Measurements from ENCODE around the gene MEGF9. TPM values are rescaled to one million over a fixed set of nuclear protein-coding genes. Genes with fewer than 3 reads are reported as not detected.

The MEGF9 gene
- total RNA-seq, 1 donor from 2014 or later, result 2.6 TPM

- no peaks in the 10 kb centered on the region for H3K9me3 Mint-ChIP-seq (ENCODE audit: unreplicated experiment)
- H3K36me3 Mint-ChIP-seq (ENCODE audit: low read depth, unreplicated experiment), result no peaks in the 10 kb centered on the region
- H3K4me1 Mint-ChIP-seq (ENCODE audit: unreplicated experiment), result no peaks in the 10 kb centered on the region
- no peak overlapping the region for H3K27ac Mint-ChIP-seq (ENCODE audit: unreplicated experiment)
- no peaks in the 10 kb centered on the region for H3K27me3 Mint-ChIP-seq (ENCODE audit: unreplicated experiment)
- no peak for TF ChIP-seq CTCF (IDR thresholded peaks at IDR 0.05; ENCODE audit: unreplicated experiment)
- DNase-seq (ENCODE audit: low spot score), result no peak
- no peak overlapping the region for H3K4me3 Mint-ChIP-seq (ENCODE audit: unreplicated experiment)
These were observed 18.9 kb upstream of the MEGF9 start for GRCh38 chr9:120733190-120733589.

GRCh38 chr9:120730654-120731514 is 16.6 kb upstream of the MEGF9 start:
- no peaks in the 10 kb centered on the region for H3K4me1 Mint-ChIP-seq (ENCODE audit: unreplicated experiment)
- DNase-seq (ENCODE audit: low spot score), result no peak
- no peak overlapping the region for H3K27ac Mint-ChIP-seq (ENCODE audit: unreplicated experiment)

GRCh38 chr9:120729791-120730241 is 15.5 kb upstream of the MEGF9 start:
- H3K27me3 Mint-ChIP-seq (ENCODE audit: unreplicated experiment), result no peaks in the 10 kb centered on the region
- no peak for TF ChIP-seq CTCF (IDR thresholded peaks at IDR 0.05; ENCODE audit: unreplicated experiment)
- no peak overlapping the region for H3K27ac Mint-ChIP-seq (ENCODE audit: unreplicated experiment)
- no peak for DNase-seq (ENCODE audit: low spot score)
- H3K4me3 Mint-ChIP-seq (ENCODE audit: unreplicated experiment), result no peak overlapping the region
- no peaks in the 10 kb centered on the region for H3K36me3 Mint-ChIP-seq (ENCODE audit: low read depth, unreplicated experiment)
- no peaks in the 10 kb centered on the region for H3K9me3 Mint-ChIP-seq (ENCODE audit: unreplicated experiment)
- H3K4me1 Mint-ChIP-seq (ENCODE audit: unreplicated experiment), result no peaks in the 10 kb centered on the region

More at GRCh38 chr9:120730654-120731514, 16.6 kb upstream of the MEGF9 start:
- H3K4me3 Mint-ChIP-seq (ENCODE audit: unreplicated experiment), result no peak overlapping the region
- no peaks in the 10 kb centered on the region for H3K36me3 Mint-ChIP-seq (ENCODE audit: low read depth, unreplicated experiment)
- TF ChIP-seq CTCF (IDR thresholded peaks at IDR 0.05; ENCODE audit: unreplicated experiment), result no peak
- no peaks in the 10 kb centered on the region for H3K9me3 Mint-ChIP-seq (ENCODE audit: unreplicated experiment)
- no peaks in the 10 kb centered on the region for H3K27me3 Mint-ChIP-seq (ENCODE audit: unreplicated experiment)

- TF ChIP-seq CTCF (IDR thresholded peaks at IDR 0.05; ENCODE audit: unreplicated experiment), result no peak
- Mint-ChIP-seq H3K9me3 (ENCODE audit: unreplicated experiment) (no peaks in the 10 kb centered on the region), H3K4me1 (ENCODE audit: unreplicated experiment) (no peaks in the 10 kb centered on the region), H3K4me3 (ENCODE audit: unreplicated experiment) (no peak overlapping the region), H3K27me3 (ENCODE audit: unreplicated experiment) (no peaks in the 10 kb centered on the region), H3K27ac (ENCODE audit: unreplicated experiment) (no peak overlapping the region), H3K36me3 (ENCODE audit: low read depth, unreplicated experiment) (no peaks in the 10 kb centered on the region)
- DNase-seq (ENCODE audit: low spot score), result no peak
These were observed 12.2 kb upstream of the MEGF9 start for GRCh38 chr9:120726484-120726883.

GRCh38 chr9:120725907-120726306 is 11.6 kb upstream of the MEGF9 start:
- H3K9me3 Mint-ChIP-seq (ENCODE audit: unreplicated experiment), result no peaks in the 10 kb centered on the region
- H3K36me3 Mint-ChIP-seq (ENCODE audit: low read depth, unreplicated experiment), result no peaks in the 10 kb centered on the region
- H3K27me3 Mint-ChIP-seq (ENCODE audit: unreplicated experiment), result no peaks in the 10 kb centered on the region
- DNase-seq (ENCODE audit: low spot score), result no peak
- no peak for TF ChIP-seq CTCF (IDR thresholded peaks at IDR 0.05; ENCODE audit: unreplicated experiment)
- H3K4me3 Mint-ChIP-seq (ENCODE audit: unreplicated experiment), result no peak overlapping the region
- no peaks in the 10 kb centered on the region for H3K4me1 Mint-ChIP-seq (ENCODE audit: unreplicated experiment)
- no peak overlapping the region for H3K27ac Mint-ChIP-seq (ENCODE audit: unreplicated experiment)
